Measurements from ENCODE around the gene LMOD1. TPM values are rescaled to one million over a fixed set of nuclear protein-coding genes. Genes with fewer than 3 reads are reported as not detected.

LMOD1 gene
- total RNA-seq, 1 donor from 2014 or later = 0.19 TPM

DNA sequence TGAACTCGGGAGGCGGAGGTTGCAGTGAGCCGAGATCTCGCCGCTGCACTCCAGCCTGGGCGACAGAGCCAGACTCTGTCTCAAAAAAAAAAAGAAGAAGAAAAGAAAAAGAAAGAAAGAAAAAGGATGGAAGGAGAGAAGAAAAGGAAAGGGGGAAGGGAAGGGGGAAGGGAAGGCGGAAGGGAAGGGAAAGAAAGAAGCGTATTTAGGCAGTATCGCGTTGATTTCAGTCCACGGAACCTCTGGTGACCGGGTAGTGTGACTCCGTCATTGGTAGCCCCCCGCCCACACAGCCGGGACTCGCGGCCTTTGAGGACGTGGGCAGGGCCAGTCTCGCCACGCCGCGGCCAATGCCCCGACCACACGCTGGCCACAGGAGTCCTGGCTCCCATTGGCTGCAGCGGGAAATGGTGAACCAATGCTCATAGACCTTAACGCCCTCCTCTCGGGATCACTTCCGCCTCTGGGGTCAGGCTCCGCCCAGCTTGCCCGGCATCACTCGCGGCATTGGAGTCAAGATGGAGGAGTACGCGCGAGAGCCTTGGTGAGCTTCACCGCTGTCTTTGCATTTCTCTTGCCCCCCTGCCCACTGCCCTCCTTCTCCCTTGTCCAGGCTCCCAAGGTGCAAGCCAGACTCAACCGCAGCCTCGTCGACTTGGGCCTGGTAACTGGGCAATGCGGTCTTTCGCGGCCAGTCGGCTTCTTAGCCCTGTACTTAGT, 8.8 kb upstream of the LMOD1 start, which contains the start of gene TIMM17A:
Gene TIMM17A, plus strand, starts transcription at position 495 of the 720 bp plus-strand sequence. Its CDS starts 24 bp downstream, at position 519.
- peak; percentile 87 for DNase-seq (ENCODE audit: low read depth, low spot score)
- Mint-ChIP-seq H3K36me3 (ENCODE audit: low read depth) (peaks cover 3% of the 10 kb centered on the region), H3K4me3 (peak within 1 kb of the TSS; percentile 100), H3K4me1 (peaks cover 20% of the 10 kb centered on the region), H3K27ac (ENCODE audit: unreplicated experiment) (peak within 1 kb of the TSS; percentile 99), H3K9me3 (no peaks in the 10 kb centered on the region), H3K27me3 (ENCODE audit: low read depth) (no peaks in the 10 kb centered on the region)
- TF ChIP-seq CTCF (conservative IDR thresholded peaks at IDR 0.05) = no peak

- Mint-ChIP-seq H3K36me3 (ENCODE audit: low read depth) (peaks cover 3% of the 10 kb centered on the region), H3K4me3 (peak overlapping the region; percentile 100), H3K27me3 (ENCODE audit: low read depth) (no peaks in the 10 kb centered on the region), H3K9me3 (no peaks in the 10 kb centered on the region), H3K27ac (ENCODE audit: unreplicated experiment) (peak overlapping the region; percentile 99), H3K4me1 (peaks cover 20% of the 10 kb centered on the region)
- TF ChIP-seq CTCF (conservative IDR thresholded peaks at IDR 0.05) = no peak
- DNase-seq (ENCODE audit: low read depth, low spot score) = no peak
Measured at GRCh38 chr1:201954263-201955008, 8.1 kb upstream of the LMOD1 start.

DNA sequence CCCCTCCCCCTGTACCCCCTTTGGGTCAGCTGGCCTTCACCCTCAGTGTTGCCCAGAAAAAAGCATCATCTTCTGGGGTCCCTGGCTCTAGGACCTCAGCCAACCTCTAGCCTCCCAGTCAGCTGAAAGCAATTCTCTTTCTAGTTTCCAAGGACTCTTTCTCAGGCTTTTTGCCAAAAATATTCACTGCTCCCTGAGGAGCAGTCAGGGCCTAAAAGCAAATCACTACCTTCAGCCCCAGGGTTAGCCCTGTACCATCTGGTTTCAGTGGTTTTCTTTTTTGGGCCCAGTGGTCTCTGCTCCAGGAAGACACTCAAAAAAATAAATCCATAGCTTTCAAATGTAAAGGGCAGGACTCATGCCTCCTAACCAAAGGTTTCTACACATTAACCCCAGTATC, 3.1 kb upstream of the LMOD1 start:
- Mint-ChIP-seq H3K4me3 (no peak overlapping the region), H3K27me3 (ENCODE audit: low read depth) (peaks cover 39% of the 10 kb centered on the region), H3K9me3 (no peaks in the 10 kb centered on the region), H3K4me1 (peaks cover 20% of the 10 kb centered on the region), H3K27ac (ENCODE audit: unreplicated experiment) (no peak overlapping the region), H3K36me3 (ENCODE audit: low read depth) (no peaks in the 10 kb centered on the region)
- no peak for TF ChIP-seq CTCF (conservative IDR thresholded peaks at IDR 0.05)
- no peak for DNase-seq (ENCODE audit: low read depth, low spot score)

DNA sequence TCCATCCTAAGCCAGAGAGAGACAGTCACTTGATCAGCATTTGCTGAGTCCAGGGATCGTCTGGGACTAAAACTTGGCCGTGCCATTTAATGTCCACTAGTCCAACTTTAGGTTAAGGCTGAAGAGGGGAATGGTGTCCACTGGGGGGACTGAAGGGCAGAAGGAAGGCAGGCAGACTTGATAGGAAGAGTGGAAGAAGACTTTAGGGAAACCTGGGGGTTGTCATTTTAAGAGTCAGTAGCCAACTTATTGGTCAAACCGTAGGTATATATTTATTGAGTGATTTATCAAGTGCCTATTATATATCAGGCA, 1.3 kb upstream of the LMOD1 start:
- H3K27me3 Mint-ChIP-seq (ENCODE audit: low read depth) = peaks cover 42% of the 10 kb centered on the region
- TF ChIP-seq CTCF (conservative IDR thresholded peaks at IDR 0.05) = no peak
- no peaks in the 10 kb centered on the region for H3K36me3 Mint-ChIP-seq (ENCODE audit: low read depth)
- no peak overlapping the region for H3K27ac Mint-ChIP-seq (ENCODE audit: unreplicated experiment)
- no peaks in the 10 kb centered on the region for H3K9me3 Mint-ChIP-seq
- H3K4me3 Mint-ChIP-seq = peak overlapping the region; percentile 84
- peaks cover 20% of the 10 kb centered on the region for H3K4me1 Mint-ChIP-seq
- no peak for DNase-seq (ENCODE audit: low read depth, low spot score)

DNA sequence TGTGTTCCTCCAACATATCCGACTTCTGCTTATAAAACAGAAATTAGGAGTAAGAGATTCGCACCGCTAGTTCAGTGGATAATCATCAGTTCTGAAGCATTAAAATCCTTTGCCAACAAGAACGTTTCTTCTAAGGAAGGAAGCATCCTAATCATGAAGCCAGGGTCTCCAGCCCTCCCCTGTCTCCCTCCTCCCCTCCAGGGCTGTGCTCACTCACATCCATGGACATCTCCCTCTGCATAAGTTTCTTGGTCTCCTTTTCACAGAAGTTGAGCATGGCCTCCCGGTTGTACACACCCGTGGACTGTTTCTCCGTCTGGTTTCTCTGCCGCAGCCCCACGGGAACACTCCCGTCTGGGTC, 505 bp downstream of the LMOD1 start:
- TF ChIP-seq CTCF (conservative IDR thresholded peaks at IDR 0.05) = no peak

More for the DNA sequence above, 505 bp downstream of the LMOD1 start:
- no peaks in the 10 kb centered on the region for H3K9me3 Mint-ChIP-seq
- peaks cover 42% of the 10 kb centered on the region for H3K27me3 Mint-ChIP-seq (ENCODE audit: low read depth)
- no peak overlapping the region for H3K27ac Mint-ChIP-seq (ENCODE audit: unreplicated experiment)
- peak overlapping the region; percentile 84 for H3K4me3 Mint-ChIP-seq
- peaks cover 32% of the 10 kb centered on the region for H3K4me1 Mint-ChIP-seq
- H3K36me3 Mint-ChIP-seq (ENCODE audit: low read depth) = no peaks in the 10 kb centered on the region
- no peak for DNase-seq (ENCODE audit: low read depth, low spot score)
